HEK293T (cell line): Measurements from ENCODE around the gene KDELR3.

Experiments
- BHLHE40 ChIP-seq: fragments of 450-650 bp; IDR thresholded peaks from 2 replicates; pipeline ENCODE4 v1.6.1; 2016; ENCODE audit warnings: mild to moderate bottlenecking, moderate library complexity, borderline replicate concordance
- FOXA1 ChIP-seq: fragments of 450-650 bp; IDR thresholded peaks from 2 replicates; pipeline ENCODE4 v1.6.1; 2016; ENCODE audit warnings: mild to moderate bottlenecking
- FOXM1 ChIP-seq: fragments of 450-650 bp; IDR thresholded peaks from 2 replicates; pipeline ENCODE4 v1.6.1; 2017; ENCODE audit warnings: mild to moderate bottlenecking, borderline replicate concordance
- ZNF384 ChIP-seq: fragments of 450-650 bp; IDR thresholded peaks from 2 replicates; pipeline ENCODE4 v1.6.1; 2016

DNA sequence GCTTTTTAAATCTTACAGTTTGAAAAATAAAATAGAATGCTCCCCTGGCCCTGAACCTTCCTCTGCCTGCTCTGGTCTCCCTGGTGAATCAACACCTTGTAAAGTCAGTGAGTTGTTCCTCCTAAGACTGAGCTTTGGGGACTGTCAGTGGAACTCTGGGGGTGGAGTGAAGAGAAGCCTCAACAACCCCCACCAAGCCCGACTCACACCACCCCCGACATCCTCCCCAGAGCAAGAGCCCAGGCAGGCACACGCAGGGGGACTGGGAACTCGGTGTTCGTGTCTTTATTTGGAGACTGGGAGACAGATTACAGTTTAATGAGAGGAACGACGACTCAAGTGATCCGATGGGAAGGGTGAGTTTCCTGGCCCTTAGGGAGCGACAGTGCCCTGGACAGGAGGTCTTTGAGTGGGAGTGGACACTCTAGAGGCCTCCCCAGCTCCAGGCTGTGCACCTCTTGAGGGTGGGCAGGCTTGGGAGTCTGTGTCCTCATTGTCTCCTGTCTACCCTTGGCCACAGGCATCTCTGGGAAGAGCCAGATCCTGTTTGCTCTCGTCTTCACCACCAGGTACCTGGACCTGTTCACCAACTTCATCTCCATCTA lies 6.2 kb downstream of the KDELR3 start:
- TF ChIP-seq FOXA1 (no peak), ZNF384 (no peak), BHLHE40 (no peak), FOXM1 (no peak)
